Stimulated activated CD4-positive, alpha-beta T cell treated with anti-CD3 and anti-CD28 coated beads, Interleukin-4, amount 100 ng/mL, for 4 hours (primary cell): ENCODE data around the gene SCAANT1.

Source experiments
- DNase-seq, 2 experiments: peaks; one replicate each; pipeline ENCODE4 v3.0.0-alpha.2; 2020

The SCAANT1 gene

GRCh38 chr3:63896332-63897030, 15.7 kb downstream of the SCAANT1 start:
- no peak for DNase-seq

GRCh38 chr3:63895422-63896189, 16.6 kb downstream of the SCAANT1 start:
- no peak for DNase-seq

- no peak for DNase-seq
Measured at GRCh38 chr3:63892773-63893352, 19.3 kb downstream of the SCAANT1 start.

GRCh38 chr3:63891518-63891917, 20.7 kb downstream of the SCAANT1 start:
- DNase-seq, result no peak

GRCh38 chr3:63886858-63887257, 25.3 kb downstream of the SCAANT1 start:
- no peak for DNase-seq

GRCh38 chr3:63880653-63881052, 31.5 kb downstream of the SCAANT1 start:
- DNase-seq, result no peak

GRCh38 chr3:63878394-63879060, 33.7 kb downstream of the SCAANT1 start:
- no peak for DNase-seq

- no peak for DNase-seq
Measured at GRCh38 chr3:63877737-63878393, 34.3 kb downstream of the SCAANT1 start.

- DNase-seq, result no peak
Measured at GRCh38 chr3:63876260-63876659, 35.9 kb downstream of the SCAANT1 start.

GRCh38 chr3:63875510-63875909, 36.7 kb downstream of the SCAANT1 start:
- DNase-seq, result no peak

- DNase-seq, result no peak
Measured at GRCh38 chr3:63874769-63875168, 37.4 kb downstream of the SCAANT1 start.

GRCh38 chr3:63872135-63872924, 39.9 kb downstream of the SCAANT1 start:
- no peak for DNase-seq

- DNase-seq, result no peak
Measured at GRCh38 chr3:63870615-63871005, 41.6 kb downstream of the SCAANT1 start.

- no peak for DNase-seq
Measured at GRCh38 chr3:63869940-63870614, 42.1 kb downstream of the SCAANT1 start.

- no peak for DNase-seq
Measured at GRCh38 chr3:63867225-63867624, 45.0 kb downstream of the SCAANT1 start.

GRCh38 chr3:63864965-63865327, 47.2 kb downstream of the SCAANT1 start:
- no peak for DNase-seq

- DNase-seq, result peak; percentile 41 to 52
Measured at GRCh38 chr3:63864008-63864964, 47.9 kb downstream of the SCAANT1 start.

- DNase-seq, result peak; percentile 61 to 67
Measured at GRCh38 chr3:63863150-63864007, 48.8 kb downstream of the SCAANT1 start, which contains the start of the genes ATXN7 and THOC7. TSS of gene ATXN7 (plus strand) at chr3:63863867. CDS start at chr3:63912599, 48,732 bp downstream. TSS of gene THOC7 (minus strand) at chr3:63863805. CDS start at chr3:63863790, 15 bp downstream.

- no peak for DNase-seq
Measured at GRCh38 chr3:63862804-63863149, 49.4 kb downstream of the SCAANT1 start.
